ENCODE measurements around the gene NMT2. TPM values are rescaled to one million over a fixed set of nuclear protein-coding genes. Genes with fewer than 3 reads are reported as not detected.
A peak's percentile ranks its signal among the peaks of the same experiment; 100 is the strongest.

NMT2 gene
- total RNA-seq, 1 experiment from 2014 or later = 26.1 TPM

GRCh38 chr10:15106352-15107013 lies 62.0 kb downstream of the NMT2 start:
- CTCF ChIA-PET = interaction anchor here (1.0 to 1.7 kb wide), 11 partner anchors 41 to 569 kb away, joined by 3 to 9 read pairs (median 3); partner anchors contain the start of genes CDNF, DCLRE1C, HSPA14 and MEIG1

More at GRCh38 chr10:15106352-15107013, 62.0 kb downstream of the NMT2 start:
- Histone ChIP-seq H3K9me3 (ENCODE audit: control insufficient read depth in 1 of 2, insufficient read depth in 1 of 2, low read depth in 1 of 2, low read length in 2 of 2) (no peaks in the 10 kb centered on the region), H3K27me3 (ENCODE audit: insufficient read depth, low read length) (no peaks in the 10 kb centered on the region), H2AFZ (ENCODE audit: low read depth, low read length, poor library complexity, severe bottlenecking) (no peak overlapping the region), H4K20me1 (ENCODE audit: insufficient read depth) (no peaks in the 10 kb centered on the region), H3K4me1 (ENCODE audit: control insufficient read depth in 1 of 2, insufficient read depth in 2 of 2, low read length in 2 of 2) (no peaks in the 10 kb centered on the region), H3K79me2 (ENCODE audit: insufficient read depth, low read length) (peaks cover 25% of the 10 kb centered on the region), H3K27ac (ENCODE audit: low read depth, low read length) (no peak overlapping the region), H3K9me2 (ENCODE audit: insufficient read depth) (no peaks in the 10 kb centered on the region), H3K4me2 (ENCODE audit: low read length) (no peak overlapping the region), H3K4me3 (replicated peaks in 1 of 2; ENCODE audit: low read depth in 1 of 2, low read length in 2 of 2) (no peak overlapping the region), H3K9ac (ENCODE audit: low read length) (no peak overlapping the region), H3K36me3 (ENCODE audit: control insufficient read depth in 1 of 2, insufficient read depth in 2 of 2, low read length in 2 of 2) (peaks cover 26 to 32% of the 10 kb centered on the region in 2 experiments; a peak in 3 of 4 replicates)
- POLR2A ChIA-PET = no interaction called here
- intact Hi-C loops (cut with micrococcal nuclease) = loop anchor here (1.0 to 5.0 kb wide), 6 partner anchors 115 to 608 kb away; partner anchors contain the start of genes CDNF, DCLRE1C, HSPA14 and MSANTD7
- RAD21 ChIA-PET (ENCODE audit: low non-redundant PET in 1 of 2, low total read pairs in 2 of 2, uncharacterized antibody in 2 of 2, unreplicated experiment in 2 of 2) = no interaction called here
- peak; percentile 50 for DNase-seq (ENCODE audit: low read depth, low spot score)
- ATAC-seq = peak; percentile 99
- no TSS peak for BruUV-seq (replicated peaks)
- TF ChIP-seq CTCF (IDR thresholded peaks at IDR 0.05 in 2 of 3, conservative IDR thresholded peaks at IDR 0.05 in 1 of 3; ENCODE audit: borderline replicate concordance in 1 of 3, insufficient read depth in 1 of 3, low read depth in 2 of 3, low read length in 2 of 3) (peak; percentile 84 to 99 (median 96)), JUND (IDR thresholded peaks at IDR 0.05) (no peak), RAD21 (IDR thresholded peaks at IDR 0.05; ENCODE audit: low read depth) (peak; percentile 92)
